GM23338 (cell line): Measurements from ENCODE around the gene HMOX1. TPM values are rescaled to one million over a fixed set of nuclear protein-coding genes. Genes with fewer than 3 reads are reported as not detected.

Experiments
- ATAC-seq: fragments of 200-7000 bp; cut with Tn5 transposase; 3 replicates; pipeline ENCODE4 v1.9.1; 2020
- DNase-seq: peaks from one replicate; pipeline ENCODE4 v3.0.0-alpha.2; 2015; ENCODE audit warnings: low spot score
- H2AFZ ChIP-seq: fragments of 200-600 bp; sonication (generic); 2 replicates; pipeline ENCODE4 v1.8.0; 2016; ENCODE audit warnings: antibody characterized with exemption, mild to moderate bottlenecking, moderate library complexity
- H3F3A ChIP-seq: fragments of 200-600 bp; sonication (generic); replicated peaks from 2 replicates; pipeline ENCODE4 v1.8.0; 2017; ENCODE audit warnings: antibody characterized with exemption, mixed run types, low read depth
- H3K27ac ChIP-seq: fragments of 200-600 bp; sonication (generic); 2 replicates; pipeline ENCODE4 v1.6.1; 2016; ENCODE audit warnings: low read depth
- H3K27me3 ChIP-seq: fragments of 200-600 bp; sonication (generic); 2 replicates; pipeline ENCODE4 v1.8.0; 2016; ENCODE audit warnings: mild to moderate bottlenecking, mixed run types, moderate library complexity; ENCODE audit not compliant: insufficient read depth
- H3K36me3 ChIP-seq: fragments of 200-600 bp; sonication (generic); 2 replicates; pipeline ENCODE4 v1.8.0; 2016; ENCODE audit warnings: mild to moderate bottlenecking; ENCODE audit not compliant: insufficient read depth
- H3K4me1 ChIP-seq: fragments of 200-600 bp; sonication (generic); 2 replicates; pipeline ENCODE4 v1.8.0; 2016; ENCODE audit warnings: mild to moderate bottlenecking, moderate library complexity; ENCODE audit not compliant: insufficient read depth
- H3K4me2 ChIP-seq: fragments of 200-600 bp; sonication (generic); 2 replicates; pipeline ENCODE4 v1.7.1; 2017; ENCODE audit warnings: mixed run types
- H3K4me3 ChIP-seq: fragments of 200-600 bp; sonication (generic); 2 replicates; pipeline ENCODE4 v1.6.1; 2016; ENCODE audit warnings: mixed run types
- H3K79me2 ChIP-seq: fragments of 200-600 bp; sonication (generic); replicated peaks from 2 replicates; pipeline ENCODE4 v1.8.0; 2017; ENCODE audit warnings: mild to moderate bottlenecking; ENCODE audit not compliant: insufficient read depth
- H3K9me2 ChIP-seq: fragments of 200-600 bp; sonication (generic); 2 replicates; pipeline ENCODE4 v1.8.0; 2017; ENCODE audit not compliant: insufficient read depth
- H4K20me1 ChIP-seq: fragments of 200-600 bp; sonication (generic); replicated peaks from 2 replicates; pipeline ENCODE4 v1.8.0; 2017; ENCODE audit warnings: mild to moderate bottlenecking; ENCODE audit not compliant: insufficient read depth
- H3K27ac Mint-ChIP-seq: 2 replicates; pipeline ENCODE4 v1.8.0; 2020; ENCODE audit warnings: inconsistent platforms, mild to moderate bottlenecking, moderate library complexity, mixed read lengths
- H3K27me3 Mint-ChIP-seq: 3 replicates; pipeline ENCODE4 v1.8.0; 2022; ENCODE audit warnings: low read depth, mild to moderate bottlenecking, moderate library complexity, mixed read lengths, inconsistent platforms; ENCODE audit not compliant: insufficient read depth, poor library complexity
- H3K36me3 Mint-ChIP-seq: 3 replicates; pipeline ENCODE4 v1.8.0; 2021; ENCODE audit warnings: low read depth, mild to moderate bottlenecking, inconsistent platforms, moderate library complexity, mixed read lengths
- H3K4me1 Mint-ChIP-seq: 3 replicates; pipeline ENCODE4 v1.8.0; 2020; ENCODE audit warnings: mild to moderate bottlenecking, inconsistent platforms, mixed read lengths
- H3K4me3 Mint-ChIP-seq: 3 replicates; pipeline ENCODE4 v1.8.0; 2021; ENCODE audit warnings: moderate library complexity, mild to moderate bottlenecking, inconsistent platforms, mixed read lengths
- H3K9me3 Mint-ChIP-seq: 3 replicates; pipeline ENCODE4 v1.8.0; 2020; ENCODE audit warnings: moderate library complexity, mild to moderate bottlenecking, inconsistent platforms, mixed read lengths
- CREB1 ChIP-seq: fragments of 250-450 bp; sonication (Bioruptor Pico); IDR thresholded peaks from 2 replicates; pipeline ENCODE4 v1.5.0; 2020; ENCODE audit warnings: low read depth, mild to moderate bottlenecking, moderate library complexity
- CTCF ChIP-seq, 2 experiments: fragments of 200-600 bp in 1 of 2; sonication (generic) in 1 of 2; conservative IDR thresholded peaks; 2 replicates each; pipeline versions ENCODE4 v1.5.1 to v1.6.1; 2016 to 2017; ENCODE audit warnings: antibody characterized with exemption in 2 of 2, low read depth in 2 of 2, mild to moderate bottlenecking in 2 of 2, moderate library complexity in 1 of 2
- ETS1 ChIP-seq: IDR thresholded peaks from 2 replicates; pipeline ENCODE4 v1.6.1; 2016; ENCODE audit warnings: antibody characterized with exemption
- EZH2 ChIP-seq: fragments of 200-600 bp; sonication (generic); IDR thresholded peaks from one replicate; pipeline ENCODE4 v1.8.0; 2017; ENCODE audit warnings: antibody characterized with exemption, mild to moderate bottlenecking, low read depth; ENCODE audit not compliant: unreplicated experiment
- EZH2phosphoT487 ChIP-seq: fragments of 200-600 bp; sonication (generic); IDR thresholded peaks from one replicate; pipeline ENCODE4 v1.8.1; 2018; ENCODE audit warnings: antibody characterized with exemption; ENCODE audit not compliant: unreplicated experiment
- JUNB ChIP-seq: IDR thresholded peaks from one replicate; pipeline ENCODE4 v1.6.1; 2016; ENCODE audit warnings: antibody characterized with exemption; ENCODE audit not compliant: unreplicated experiment
- NANOG ChIP-seq: IDR thresholded peaks from 2 replicates; pipeline ENCODE4 v1.6.1; 2016; ENCODE audit warnings: antibody characterized with exemption, borderline replicate concordance
- POLR2AphosphoS5 ChIP-seq: IDR thresholded peaks from 2 replicates; pipeline ENCODE4 v1.6.1; 2016; ENCODE audit warnings: antibody characterized with exemption, low read depth
- REST ChIP-seq: IDR thresholded peaks from one replicate; pipeline ENCODE4 v1.6.1; 2018; ENCODE audit warnings: antibody characterized with exemption; ENCODE audit not compliant: unreplicated experiment
- STAT1 ChIP-seq: IDR thresholded peaks from one replicate; pipeline ENCODE4 v1.6.1; 2016; ENCODE audit warnings: antibody characterized with exemption; ENCODE audit not compliant: unreplicated experiment
- ZNF114 ChIP-seq: fragments of 250-450 bp; sonication (Bioruptor Pico); IDR thresholded peaks from 2 replicates; pipeline ENCODE4 v1.5.0; 2020; ENCODE audit warnings: mild to moderate bottlenecking, moderate library complexity
- ZNF331 ChIP-seq: fragments of 250-450 bp; sonication (Bioruptor Pico); IDR thresholded peaks from 2 replicates; pipeline ENCODE4 v1.5.0; 2020; ENCODE audit warnings: low read depth, mild to moderate bottlenecking, moderate library complexity
- ZNF462 ChIP-seq: fragments of 250-450 bp; sonication (Bioruptor Pico); IDR thresholded peaks from 2 replicates; pipeline ENCODE4 v1.5.0; 2020; ENCODE audit warnings: mild to moderate bottlenecking, moderate library complexity
- polyA plus RNA-seq: library from polyadenylated mRNA; unstranded; fragments of >200 nt; fragmentation: Nextera tagmentation; extraction: Ambion mirVana; gene quantifications from 2 replicates; pipeline ENCODE4 v1.2.1, GENCODE V29; 2016
- total RNA-seq: library from RNA; depleted of rRNA; stranded (reverse); fragments of >200 nt; shearing (Covaris generic); gene quantifications from 2 replicates; pipeline ENCODE4 v1.2.3, GENCODE V29; 2014

Gene HMOX1
- total and polyA plus RNA-seq, 2 experiments from 2014 or later = 10.9 to 22.6 TPM

- peaks cover 28% of the 10 kb centered on the region for H3K27me3 Mint-ChIP-seq
- no peak overlapping the region for H3K4me2 ChIP-seq
- H3K79me2 ChIP-seq = peaks cover 6% of the 10 kb centered on the region; the same call in 1 of the 2 replicates
- H3K4me3 Mint-ChIP-seq = no peak overlapping the region
- peaks cover 48% of the 10 kb centered on the region for H3F3A ChIP-seq
- no peak overlapping the region for H2AFZ ChIP-seq
- peaks cover 4% of the 10 kb centered on the region; the same call in 2 of the 3 replicates for H3K4me1 Mint-ChIP-seq
- H3K27me3 ChIP-seq = no peaks in the 10 kb centered on the region
- no peak for TF ChIP-seq ETS1
- no peak for TF ChIP-seq ZNF331 (CRISPR knock-in tag)
- no peak for TF ChIP-seq POLR2AphosphoS5
- TF ChIP-seq ZNF462 (CRISPR knock-in tag) = no peak
- TF ChIP-seq ZNF114 (CRISPR knock-in tag) = no peak
- TF ChIP-seq JUNB = no peak
- TF ChIP-seq CTCF (conservative IDR thresholded peaks at IDR 0.05; ENCODE audit: low read depth in 2 of 2) = no peak
- no peak for TF ChIP-seq NANOG
- no peak for TF ChIP-seq CREB1 (CRISPR knock-in tag)
- no peak for TF ChIP-seq EZH2phosphoT487
- TF ChIP-seq REST = no peak
- no peak for TF ChIP-seq STAT1
- TF ChIP-seq EZH2 = no peak
- no peak overlapping the region for H3K27ac Mint-ChIP-seq
- peaks cover 17% of the 10 kb centered on the region for H3K9me3 Mint-ChIP-seq
- no peak overlapping the region for H3K4me3 ChIP-seq
- H4K20me1 ChIP-seq = peaks cover 8% of the 10 kb centered on the region
- peaks cover 25% of the 10 kb centered on the region for H3K36me3 ChIP-seq
- no peak for DNase-seq
- peaks cover 4% of the 10 kb centered on the region; the same call in 1 of the 2 replicates for H3K9me2 ChIP-seq
- no peak for ATAC-seq
- H3K36me3 Mint-ChIP-seq = peaks cover 66% of the 10 kb centered on the region
- H3K4me1 ChIP-seq = peaks cover 6% of the 10 kb centered on the region; the same call in 1 of the 2 replicates
- no peak overlapping the region for H3K27ac ChIP-seq
These were observed 53.3 kb downstream of the HMOX1 start for GRCh38 chr22:35434061-35434710.
